ENCODE results near the gene C3orf85.

Gene C3orf85

DNA sequence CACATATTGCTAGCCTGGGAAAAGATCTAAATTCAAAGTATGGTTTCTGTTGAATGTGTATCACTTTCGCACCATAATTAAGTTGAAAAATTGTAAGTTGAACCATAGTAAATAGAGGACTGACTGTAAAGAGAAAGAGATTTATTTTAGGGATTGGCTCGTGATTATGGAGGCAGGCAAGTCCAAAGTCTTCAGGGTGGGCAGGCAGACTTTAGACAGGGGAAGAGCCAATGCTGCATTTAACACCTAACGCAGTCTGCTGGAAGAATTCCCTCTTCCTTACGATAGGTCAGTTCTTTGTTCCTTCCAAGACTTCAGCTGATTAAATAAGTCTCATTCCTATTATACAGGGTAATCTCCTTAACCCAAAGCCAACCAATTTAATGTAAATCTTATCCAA lies 15.8 kb downstream of the C3orf85 start:
- no peak for DNase-seq (ENCODE audit: low read depth in 2 of 2)

GRCh38 chr3:109154979-109155378 lies 18.5 kb downstream of the C3orf85 start:
- no peak for DNase-seq (ENCODE audit: low read depth in 2 of 2)

GRCh38 chr3:109155828-109156227 lies 19.3 kb downstream of the C3orf85 start:
- DNase-seq (ENCODE audit: low read depth in 2 of 2) = no peak

GRCh38 chr3:109161487-109162123 lies 25.1 kb downstream of the C3orf85 start:
- DNase-seq (ENCODE audit: low read depth in 2 of 2) = no peak

GRCh38 chr3:109165905-109166304 lies 29.4 kb downstream of the C3orf85 start:
- no peak for DNase-seq (ENCODE audit: low read depth in 2 of 2)

GRCh38 chr3:109171479-109171878 lies 35.0 kb downstream of the C3orf85 start:
- DNase-seq (ENCODE audit: low read depth in 2 of 2) = no peak

GRCh38 chr3:109175411-109175810 lies 38.9 kb downstream of the C3orf85 start:
- no peak for DNase-seq (ENCODE audit: low read depth in 2 of 2)

DNA sequence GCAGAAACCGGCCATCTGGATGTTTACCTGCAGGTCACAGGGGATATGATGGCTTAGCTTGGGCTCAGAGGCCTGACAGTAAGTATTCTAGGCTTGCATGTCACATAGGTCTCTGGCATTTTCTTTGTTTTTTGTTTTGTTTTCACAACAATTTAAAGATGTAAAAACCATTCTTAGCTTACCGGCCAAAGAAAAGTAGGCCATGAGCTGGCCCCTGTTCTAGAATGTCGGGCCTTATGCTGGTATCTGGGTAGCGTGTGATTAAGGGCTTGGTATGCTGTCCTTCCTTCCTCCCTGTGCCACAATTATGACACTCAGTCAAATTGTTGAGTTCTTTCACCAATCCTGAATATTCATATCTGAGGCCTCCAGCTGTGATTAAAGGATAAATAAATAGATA lies 40.2 kb downstream of the C3orf85 start:
- DNase-seq (ENCODE audit: low read depth in 2 of 2) = no peak

GRCh38 chr3:109177908-109178307 lies 41.4 kb downstream of the C3orf85 start:
- DNase-seq (ENCODE audit: low read depth in 2 of 2) = no peak

DNA sequence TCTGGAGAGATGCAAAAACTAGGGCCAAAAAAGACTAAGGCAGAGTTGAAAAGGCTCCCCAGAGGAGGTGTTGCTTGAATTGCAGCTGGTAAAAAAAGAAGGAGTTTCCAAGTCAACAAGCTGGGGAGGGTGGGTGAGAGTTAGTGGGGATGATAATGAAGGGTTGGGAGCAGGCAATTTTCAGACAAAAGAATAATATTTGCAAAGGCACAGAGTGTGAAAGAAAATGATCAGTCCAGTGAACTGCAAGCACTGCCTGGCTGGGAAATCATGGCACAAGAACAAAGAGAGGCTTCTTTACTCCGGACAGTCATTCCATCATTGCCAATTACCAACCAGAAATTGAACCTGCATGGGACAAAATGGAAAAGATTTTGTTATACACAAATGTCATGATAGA lies 42.2 kb downstream of the C3orf85 start:
- no peak for DNase-seq (ENCODE audit: low read depth in 2 of 2)

- no peak for DNase-seq (ENCODE audit: low read depth in 2 of 2)
Observed at GRCh38 chr3:109184726-109185125, 48.2 kb downstream of the C3orf85 start.

DNA sequence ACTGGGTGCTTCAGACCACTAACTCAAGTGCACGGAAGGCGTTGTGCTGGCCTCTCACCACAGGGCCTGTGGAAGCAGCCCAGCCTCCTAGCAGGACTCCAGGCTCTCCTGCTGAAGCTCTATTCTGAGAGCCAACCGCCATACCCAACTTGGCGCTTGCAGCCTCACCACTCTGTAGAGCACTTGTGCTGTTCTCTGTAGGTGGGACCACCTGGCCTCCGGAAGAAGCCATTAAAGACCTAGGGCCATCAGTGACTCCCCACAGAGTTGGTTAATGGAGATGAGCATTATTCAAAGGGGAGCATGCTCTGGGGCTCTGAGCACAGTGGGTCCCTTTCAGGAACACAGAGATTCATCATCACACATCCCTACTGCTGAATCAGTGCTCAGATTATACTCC lies 50.9 kb downstream of the C3orf85 start:
- DNase-seq (ENCODE audit: low read depth in 2 of 2) = no peak

DNA sequence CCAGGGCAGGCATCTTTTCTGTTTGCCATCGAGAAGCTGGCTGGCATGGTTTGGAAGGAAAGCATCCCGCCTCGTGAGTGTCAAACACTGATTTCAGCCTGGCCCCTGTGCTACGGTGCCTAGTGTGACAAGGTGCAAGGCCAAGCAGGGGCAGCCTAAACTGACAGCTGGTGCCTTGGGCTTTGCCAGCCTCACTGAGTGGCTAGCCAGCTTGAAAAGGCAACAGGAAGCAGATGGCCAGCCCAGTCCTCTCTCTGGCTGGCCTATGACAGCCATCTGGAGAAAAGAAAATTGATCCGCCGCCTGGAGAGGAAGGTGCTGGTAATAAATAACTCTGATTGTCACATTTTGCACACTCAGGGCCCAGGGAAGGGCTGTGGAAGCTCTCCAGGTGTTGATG lies 52.2 kb downstream of the C3orf85 start:
- no peak for DNase-seq (ENCODE audit: low read depth in 2 of 2)

DNA sequence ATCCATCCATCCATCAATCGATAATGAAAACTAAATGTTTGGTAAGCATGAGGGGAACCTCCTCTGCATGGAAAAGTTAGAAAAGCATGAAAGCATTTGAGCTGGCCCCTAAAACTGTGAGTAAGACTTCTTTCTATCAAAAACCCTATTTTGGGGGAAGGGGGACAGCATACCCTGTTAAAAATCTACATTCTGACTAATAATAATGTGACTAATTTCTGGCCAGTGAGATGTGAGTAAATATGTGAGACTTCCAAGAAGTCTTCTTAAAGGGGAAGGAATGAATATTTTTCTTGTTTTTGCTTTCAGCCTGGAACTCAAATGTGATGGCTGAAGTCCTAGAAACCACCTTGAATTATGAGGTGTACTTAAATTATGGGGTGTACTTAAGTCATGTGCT lies 54.9 kb downstream of the C3orf85 start:
- DNase-seq (ENCODE audit: low read depth in 2 of 2) = no peak

DNA sequence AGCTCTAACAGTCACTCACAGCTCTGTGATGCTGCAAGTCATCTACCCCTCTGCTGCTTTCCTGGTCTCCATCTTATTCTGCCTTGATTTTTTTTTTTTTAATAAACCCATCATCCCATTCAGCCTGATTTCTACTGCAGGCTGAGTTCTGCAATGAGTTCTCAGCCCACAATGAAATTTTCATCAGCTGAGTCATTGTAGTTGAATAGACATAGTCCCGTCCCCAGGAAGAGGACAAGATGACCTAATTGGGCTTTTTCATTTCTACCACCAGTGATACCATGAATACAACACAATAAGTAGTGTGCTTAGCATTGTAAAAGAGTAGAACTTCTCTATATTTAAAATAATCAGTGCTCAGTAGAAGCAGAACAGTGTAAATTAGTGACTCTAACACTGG lies 59.3 kb downstream of the C3orf85 start:
- no peak for DNase-seq (ENCODE audit: low read depth in 2 of 2)

All from stimulated activated CD8-positive, alpha-beta memory T cell treated with anti-CD3 and anti-CD28 coated beads, Interleukin-15, amount 100 ng/mL, for 48 hours (primary cell).